HepG2 (cell line): ENCODE data around the gene PLXNC1. TPM values are rescaled to one million over a fixed set of nuclear protein-coding genes. Genes with fewer than 3 reads are reported as not detected.

Experiments
- AGO2 ChIP-seq: fragments of 200-400 bp; formaldehyde crosslinking; optimal IDR thresholded peaks from 2 replicates; pipeline ENCODE3; 2017; ENCODE audit warnings: mild to moderate bottlenecking, low read depth, low read length, moderate library complexity
- CREBL2 ChIP-seq: sonication (generic); formaldehyde crosslinking; IDR thresholded peaks from 2 replicates; pipeline ENCODE4 v1.8.1; 2023; ENCODE audit warnings: missing genetic modification reagents, mild to moderate bottlenecking, borderline replicate concordance
- FOXA1 ChIP-seq, 2 experiments: fragments of 450-650 bp in 1 of 2; sonication (generic) in 1 of 2; formaldehyde crosslinking in 1 of 2; IDR thresholded peaks; 2 replicates each; pipeline versions ENCODE4 v1.4.0 to v1.6.1; 2016 to 2020; ENCODE audit warnings: missing genetic modification reagents in 1 of 2
- GTF3A ChIP-seq: sonication (generic); formaldehyde crosslinking; conservative IDR thresholded peaks from 2 replicates; pipeline ENCODE4 v1.4.0; 2020; ENCODE audit warnings: mild to moderate bottlenecking, missing genetic modification reagents
- IRF9 ChIP-seq: sonication (generic); formaldehyde crosslinking; IDR thresholded peaks from 2 replicates; pipeline ENCODE4 v1.8.0; 2022; ENCODE audit warnings: missing genetic modification reagents, mild to moderate bottlenecking, borderline replicate concordance
- KDM5B ChIP-seq: sonication (generic); formaldehyde crosslinking; IDR thresholded peaks from 2 replicates; pipeline ENCODE4 v1.4.0; 2020; ENCODE audit warnings: missing genetic modification reagents, mild to moderate bottlenecking, borderline replicate concordance
- MTF2 ChIP-seq: sonication (generic); formaldehyde crosslinking; IDR thresholded peaks from 2 replicates; pipeline ENCODE4 v1.5.0; 2020; ENCODE audit warnings: missing genetic modification reagents, borderline replicate concordance
- MXD1 ChIP-seq: sonication (generic); formaldehyde crosslinking; IDR thresholded peaks from 2 replicates; pipeline ENCODE4 v1.4.0; 2020; ENCODE audit warnings: mild to moderate bottlenecking, missing genetic modification reagents
- SOX13 ChIP-seq, 3 experiments: fragments of 450-650 bp in 1 of 3; sonication (generic) in 1 of 3; formaldehyde crosslinking in 1 of 3; IDR thresholded peaks in 2 of 3; conservative IDR thresholded peaks in 1 of 3; 2 replicates each; pipeline versions ENCODE4 v1.5.0 to v1.6.1; 2016 to 2020; ENCODE audit warnings: antibody characterized with exemption in 1 of 3, mild to moderate bottlenecking in 1 of 3, missing compliant biosample characterization in 1 of 3, missing genetic modification reagents in 1 of 3, moderate library complexity in 1 of 3
- TAF1 ChIP-seq: sonication (generic); formaldehyde crosslinking; IDR thresholded peaks from 2 replicates; pipeline ENCODE4 v1.4.0; 2020; ENCODE audit warnings: missing genetic modification reagents
- TCF7L2 ChIP-seq: IDR thresholded peaks from 2 replicates; pipeline ENCODE4 v1.6.1; 2011; ENCODE audit warnings: mild to moderate bottlenecking, low read depth, low read length, moderate library complexity
- ZFP82 ChIP-seq: sonication (generic); formaldehyde crosslinking; IDR thresholded peaks from 2 replicates; pipeline ENCODE4 v1.5.1; 2020; ENCODE audit warnings: mild to moderate bottlenecking, missing genetic modification reagents, borderline replicate concordance
- ZNF441 ChIP-seq: sonication (generic); formaldehyde crosslinking; IDR thresholded peaks from 2 replicates; pipeline ENCODE4 v1.7.0; 2021; ENCODE audit warnings: missing genetic modification reagents, borderline replicate concordance
- ZNF749 ChIP-seq: sonication (generic); formaldehyde crosslinking; IDR thresholded peaks from 2 replicates; pipeline ENCODE4 v1.8.0; 2022; ENCODE audit warnings: mild to moderate bottlenecking, missing genetic modification reagents, moderate library complexity, borderline replicate concordance
- ZNF775 ChIP-seq: sonication (generic); formaldehyde crosslinking; IDR thresholded peaks from 2 replicates; pipeline ENCODE4 v1.4.0; 2020; ENCODE audit warnings: missing genetic modification reagents, mild to moderate bottlenecking, moderate library complexity, borderline replicate concordance
- ZSCAN12 ChIP-seq: sonication (generic); formaldehyde crosslinking; IDR thresholded peaks from 2 replicates; pipeline ENCODE4 v1.9.0; 2021; ENCODE audit warnings: mild to moderate bottlenecking, missing genetic modification reagents
- polyA plus RNA-seq, 8 experiments: library from polyadenylated mRNA; depleted of rRNA in 3 of 8; stranded (reverse) in 7 of 8; unstranded in 1 of 8; fragments of >200 nt; fragmentation: Illumina TruSeq in 4 of 8; extraction: Trizol in 4 of 8; gene quantifications; 2 replicates each; pipeline versions ENCODE4 v1.2.1 to v1.2.3, GENCODE V29; 2011 to 2016; ENCODE audit warnings: low read depth in 4 of 8, missing spikeins in 1 of 8, mixed read lengths in 1 of 8; ENCODE audit not compliant: insufficient read depth in 1 of 8
- total RNA-seq, 5 experiments: library from RNA; depleted of rRNA; stranded (reverse); fragments of >200 nt; fragmentation: Illumina TruSeq; extraction: Trizol; gene quantifications; 2 replicates each; pipeline ENCODE4 v1.2.3, GENCODE V29; 2016; ENCODE audit warnings: low read depth in 1 of 5
- TF ChIP-seq, protein P1 (sequence below): IDR thresholded peaks from 2 replicates; pipeline ENCODE4 v1.6.1; 2016; ENCODE audit warnings: mild to moderate bottlenecking, missing biosample characterization, missing genetic modification reagents
- TF ChIP-seq, protein P2 (sequence below): sonication (generic); formaldehyde crosslinking; IDR thresholded peaks from 2 replicates; pipeline ENCODE4 v1.8.1; 2023; ENCODE audit warnings: mild to moderate bottlenecking, missing genetic modification reagents
- TF ChIP-seq, protein P3 (sequence below): sonication (generic); formaldehyde crosslinking; IDR thresholded peaks from 2 replicates; pipeline ENCODE4 v1.5.0; 2020; ENCODE audit warnings: missing genetic modification reagents

Gene PLXNC1
- total and polyA plus RNA-seq, 2 of the 13 experiments (the other 11 are each of a cell fraction or from before 2014, with no cell fraction given), result 6.6 to 11.2 TPM

- TF ChIP-seq, protein P1, sequence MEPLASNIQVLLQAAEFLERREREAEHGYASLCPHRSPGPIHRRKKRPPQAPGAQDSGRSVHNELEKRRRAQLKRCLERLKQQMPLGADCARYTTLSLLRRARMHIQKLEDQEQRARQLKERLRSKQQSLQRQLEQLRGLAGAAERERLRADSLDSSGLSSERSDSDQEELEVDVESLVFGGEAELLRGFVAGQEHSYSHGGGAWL, result 0 out of 2 replicates have a peak, but pooled peaks have one; percentile 58
- no peak for TF ChIP-seq GTF3A (CRISPR knock-in tag)
- no peak for TF ChIP-seq TCF7L2
- TF ChIP-seq ZNF441, result peak; percentile 42; the same call in 1 of the 2 replicates
- TF ChIP-seq ZNF749 (CRISPR knock-in tag), result peak; percentile 52
- TF ChIP-seq TAF1 (CRISPR knock-in tag), result peak; percentile 59
- TF ChIP-seq ZSCAN12 (CRISPR knock-in tag), result peak; percentile 64; the same call in 1 of the 2 replicates
- TF ChIP-seq ZNF775, result no peak
- 0 out of 2 replicates have a peak, but pooled peaks have one; percentile 19 for TF ChIP-seq ZFP82
- 0 out of 2 replicates have a peak, but pooled peaks have one; percentile 51 for TF ChIP-seq MTF2 (CRISPR knock-in tag)
- TF ChIP-seq FOXA1 (IDR thresholded peaks at IDR 0.05), result no peak
- peak; percentile 28; the same call in 1 of the 2 replicates for TF ChIP-seq FOXA1 (CRISPR knock-in tag; IDR thresholded peaks at IDR 0.05)
- TF ChIP-seq IRF9 (CRISPR knock-in tag), result no peak
- TF ChIP-seq, protein P2, sequence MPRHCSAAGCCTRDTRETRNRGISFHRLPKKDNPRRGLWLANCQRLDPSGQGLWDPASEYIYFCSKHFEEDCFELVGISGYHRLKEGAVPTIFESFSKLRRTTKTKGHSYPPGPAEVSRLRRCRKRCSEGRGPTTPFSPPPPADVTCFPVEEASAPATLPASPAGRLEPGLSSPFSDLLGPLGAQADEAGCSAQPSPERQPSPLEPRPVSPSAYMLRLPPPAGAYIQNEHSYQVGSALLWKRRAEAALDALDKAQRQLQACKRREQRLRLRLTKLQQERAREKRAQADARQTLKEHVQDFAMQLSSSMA (CRISPR knock-in tag), result peak; percentile 83
- no peak for TF ChIP-seq SOX13 (IDR thresholded peaks at IDR 0.05)
- peak in 1 of 2 experiments; percentile 30; a peak in 1 of 4 replicates for TF ChIP-seq SOX13 (CRISPR knock-in tag; conservative IDR thresholded peaks at IDR 0.05 in 1 of 2, IDR thresholded peaks at IDR 0.05 in 1 of 2)
- peak; percentile 54 for TF ChIP-seq MXD1
- TF ChIP-seq CREBL2, result no peak
- TF ChIP-seq AGO2, result no peak
- peak; percentile 88 for TF ChIP-seq KDM5B
- TF ChIP-seq, protein P3, sequence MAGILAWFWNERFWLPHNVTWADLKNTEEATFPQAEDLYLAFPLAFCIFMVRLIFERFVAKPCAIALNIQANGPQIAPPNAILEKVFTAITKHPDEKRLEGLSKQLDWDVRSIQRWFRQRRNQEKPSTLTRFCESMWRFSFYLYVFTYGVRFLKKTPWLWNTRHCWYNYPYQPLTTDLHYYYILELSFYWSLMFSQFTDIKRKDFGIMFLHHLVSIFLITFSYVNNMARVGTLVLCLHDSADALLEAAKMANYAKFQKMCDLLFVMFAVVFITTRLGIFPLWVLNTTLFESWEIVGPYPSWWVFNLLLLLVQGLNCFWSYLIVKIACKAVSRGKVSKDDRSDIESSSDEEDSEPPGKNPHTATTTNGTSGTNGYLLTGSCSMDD, result no peak; the same call in 1 of the 2 replicates
Measured at GRCh38 chr12:94149119-94149780, 873 bp downstream of the PLXNC1 start (continued).
